ENCODE results near the gene PIK3AP1. TPM values are rescaled to one million over a fixed set of nuclear protein-coding genes. Genes with fewer than 3 reads are reported as not detected.
A peak's percentile ranks its signal among the peaks of the same experiment; 100 is the strongest.

Gene PIK3AP1
- total RNA-seq, 1 donor from 2014 or later: 3.8 TPM

- H2AFZ ChIP-seq (replicated peaks): peak within 1 kb of the TSS; percentile 77
- Mint-ChIP-seq H3K4me1 (peaks cover 19% of the 10 kb centered on the region), H3K27me3 (ENCODE audit: insufficient read depth, low read depth) (no peaks in the 10 kb centered on the region), H3K9me3 (no peaks in the 10 kb centered on the region), H3K36me3 (no peaks in the 10 kb centered on the region), H3K27ac (peak within 1 kb of the TSS; percentile 99), H3K4me3 (peak within 1 kb of the TSS; percentile 93)
- H3K4me1 ChIP-seq: peaks cover 26% of the 10 kb centered on the region
- TF ChIP-seq EZH2phosphoT487 (IDR thresholded peaks at IDR 0.05) (no peak), EZH2 (IDR thresholded peaks at IDR 0.05) (no peak)
- TF ChIP-seq, protein P1, sequence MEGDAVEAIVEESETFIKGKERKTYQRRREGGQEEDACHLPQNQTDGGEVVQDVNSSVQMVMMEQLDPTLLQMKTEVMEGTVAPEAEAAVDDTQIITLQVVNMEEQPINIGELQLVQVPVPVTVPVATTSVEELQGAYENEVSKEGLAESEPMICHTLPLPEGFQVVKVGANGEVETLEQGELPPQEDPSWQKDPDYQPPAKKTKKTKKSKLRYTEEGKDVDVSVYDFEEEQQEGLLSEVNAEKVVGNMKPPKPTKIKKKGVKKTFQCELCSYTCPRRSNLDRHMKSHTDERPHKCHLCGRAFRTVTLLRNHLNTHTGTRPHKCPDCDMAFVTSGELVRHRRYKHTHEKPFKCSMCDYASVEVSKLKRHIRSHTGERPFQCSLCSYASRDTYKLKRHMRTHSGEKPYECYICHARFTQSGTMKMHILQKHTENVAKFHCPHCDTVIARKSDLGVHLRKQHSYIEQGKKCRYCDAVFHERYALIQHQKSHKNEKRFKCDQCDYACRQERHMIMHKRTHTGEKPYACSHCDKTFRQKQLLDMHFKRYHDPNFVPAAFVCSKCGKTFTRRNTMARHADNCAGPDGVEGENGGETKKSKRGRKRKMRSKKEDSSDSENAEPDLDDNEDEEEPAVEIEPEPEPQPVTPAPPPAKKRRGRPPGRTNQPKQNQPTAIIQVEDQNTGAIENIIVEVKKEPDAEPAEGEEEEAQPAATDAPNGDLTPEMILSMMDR (IDR thresholded peaks at IDR 0.05): no peak
- H3K9me3 ChIP-seq (ENCODE audit: low read depth): no peaks in the 10 kb centered on the region
- H3K27ac ChIP-seq: peak within 1 kb of the TSS; percentile 97
- H3K27me3 ChIP-seq: no peaks in the 10 kb centered on the region
- peak within 1 kb of the TSS; percentile 81 for H3K4me3 ChIP-seq
- peak within 1 kb of the TSS; percentile 95 for H3K9ac ChIP-seq
- DNase-seq (ENCODE audit: low spot score): peak; percentile 96
- H3K79me2 ChIP-seq (ENCODE audit: low read depth): peaks cover 58% of the 10 kb centered on the region
- no peaks in the 10 kb centered on the region for H3K36me3 ChIP-seq
- H3F3A ChIP-seq (ENCODE audit: low read depth): peaks cover 16% of the 10 kb centered on the region
- H3K4me2 ChIP-seq: peak within 1 kb of the TSS; percentile 96
- peaks cover 46% of the 10 kb centered on the region for H4K20me1 ChIP-seq (ENCODE audit: low read depth)
Measured at GRCh38 chr10:96586419-96587263, 133.7 kb downstream of the PIK3AP1 start, which contains the start of gene TM9SF3. Gene TM9SF3 (minus strand): TSS chr10:96587012. CDS start chr10:96586835, 177 bp downstream.

- peak overlapping the region; percentile 96 for H3K4me2 ChIP-seq
- H3K79me2 ChIP-seq (ENCODE audit: low read depth): peaks cover 66% of the 10 kb centered on the region
- Mint-ChIP-seq H3K27ac (peak overlapping the region; percentile 79), H3K27me3 (ENCODE audit: insufficient read depth, low read depth) (no peaks in the 10 kb centered on the region), H3K4me1 (peaks cover 22% of the 10 kb centered on the region), H3K4me3 (peak overlapping the region; percentile 93), H3K9me3 (no peaks in the 10 kb centered on the region), H3K36me3 (no peaks in the 10 kb centered on the region)
- no peaks in the 10 kb centered on the region for H3K9me3 ChIP-seq (ENCODE audit: low read depth)
- peaks cover 50% of the 10 kb centered on the region for H4K20me1 ChIP-seq (ENCODE audit: low read depth)
- H3K36me3 ChIP-seq: no peaks in the 10 kb centered on the region
- H3K27me3 ChIP-seq: no peaks in the 10 kb centered on the region
- DNase-seq (ENCODE audit: low spot score): peak; percentile 10
- H3K4me1 ChIP-seq: peaks cover 32% of the 10 kb centered on the region
- H2AFZ ChIP-seq (replicated peaks): peak overlapping the region; percentile 36
- peak overlapping the region; percentile 81 for H3K4me3 ChIP-seq
- TF ChIP-seq, protein P1 (IDR thresholded peaks at IDR 0.05): no peak
- TF ChIP-seq EZH2phosphoT487 (IDR thresholded peaks at IDR 0.05) (no peak), EZH2 (IDR thresholded peaks at IDR 0.05) (no peak)
- peak overlapping the region; percentile 88 for H3K9ac ChIP-seq
- H3K27ac ChIP-seq: peak overlapping the region; percentile 90
- peaks cover 20% of the 10 kb centered on the region for H3F3A ChIP-seq (ENCODE audit: low read depth)
Measured at GRCh38 chr10:96585736-96586418, 134.4 kb downstream of the PIK3AP1 start.

DNA sequence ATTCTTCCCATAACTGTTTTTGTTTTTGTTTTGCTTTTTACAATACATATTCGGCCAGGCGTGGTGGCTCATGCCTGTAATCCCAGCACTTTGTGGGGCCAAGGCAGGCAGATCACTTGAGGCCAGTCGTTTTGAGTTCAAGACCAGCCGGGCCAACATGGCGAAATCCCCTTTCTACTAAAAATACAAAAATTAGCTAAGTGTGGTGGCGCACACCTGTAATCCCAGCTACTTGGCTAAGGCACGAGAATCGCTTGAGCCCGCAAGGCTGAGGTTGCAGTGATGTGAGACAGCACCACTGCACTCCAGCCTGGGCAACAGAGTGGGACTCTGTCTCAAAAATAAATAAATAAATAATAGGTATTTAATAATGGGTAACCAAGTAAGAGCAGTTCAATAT, 135.8 kb downstream of the PIK3AP1 start:
- no peaks in the 10 kb centered on the region for H3K27me3 Mint-ChIP-seq (ENCODE audit: insufficient read depth, low read depth)
- Histone ChIP-seq H3K27me3 (no peaks in the 10 kb centered on the region), H3K27ac (no peak overlapping the region), H4K20me1 (ENCODE audit: low read depth) (peaks cover 54% of the 10 kb centered on the region), H3K79me2 (ENCODE audit: low read depth) (peaks cover 80% of the 10 kb centered on the region), H3K4me3 (no peak overlapping the region), H2AFZ (replicated peaks) (no peak overlapping the region), H3F3A (ENCODE audit: low read depth) (peaks cover 34% of the 10 kb centered on the region), H3K36me3 (no peaks in the 10 kb centered on the region), H3K4me2 (peak overlapping the region; percentile 96), H3K4me1 (peaks cover 37% of the 10 kb centered on the region), H3K9me3 (ENCODE audit: low read depth) (no peaks in the 10 kb centered on the region), H3K9ac (no peak overlapping the region)
- peaks cover 30% of the 10 kb centered on the region for H3K4me1 Mint-ChIP-seq
- no peak overlapping the region for H3K4me3 Mint-ChIP-seq
- no peak overlapping the region for H3K27ac Mint-ChIP-seq
- H3K9me3 Mint-ChIP-seq: no peaks in the 10 kb centered on the region
- no peak for TF ChIP-seq EZH2 (IDR thresholded peaks at IDR 0.05)
- TF ChIP-seq, protein P1 (IDR thresholded peaks at IDR 0.05): no peak
- no peak for TF ChIP-seq EZH2phosphoT487 (IDR thresholded peaks at IDR 0.05)
- H3K36me3 Mint-ChIP-seq: no peaks in the 10 kb centered on the region
- no peak for DNase-seq (ENCODE audit: low spot score)
